Transverse colon (tissue), 4 donors: ENCODE data around the gene PHF12.

ENCODE experiments used
- CTCF ChIP-seq, 5 experiments: fragments of 200-600 bp in 3 of 5; fragments of 450-650 bp in 2 of 5; sonication (generic) in 3 of 5; IDR thresholded peaks; 1 replicate in 2 of 5; 2 replicates in 3 of 5; pipeline ENCODE4 v1.5.1; 2016 to 2017; ENCODE audit warnings: antibody characterized with exemption in 5 of 5, inconsistent platforms in 3 of 5, mild to moderate bottlenecking in 2 of 5, moderate library complexity in 1 of 5
- POLR2A ChIP-seq: fragments of 450-650 bp; IDR thresholded peaks from one replicate; pipeline ENCODE4 v1.6.1; 2016; ENCODE audit warnings: antibody characterized with exemption, mild to moderate bottlenecking, moderate library complexity
- POLR2AphosphoS5 ChIP-seq, 3 donors: sonication (generic); formaldehyde crosslinking; IDR thresholded peaks; one replicate each; pipeline ENCODE4 v1.6.1; 2016; ENCODE audit warnings: antibody characterized with exemption in 3 of 3

- TF ChIP-seq POLR2A (no peak), POLR2AphosphoS5 (IDR thresholded peaks at IDR 0.05) (no peak), CTCF (IDR thresholded peaks at IDR 0.05) (no peak)
Measured at GRCh38 chr17:28950017-28950751, 1.1 kb downstream of the PHF12 start.
